ENCODE measurements around the gene SF3B4.
A peak's percentile ranks its signal among the peaks of the same experiment; 100 is the strongest.
"Not testable (repeated sequence)": the region's sequence is repeated elsewhere in the genome, so short reads cannot be mapped to it uniquely, and the experiment has no call there.

Gene SF3B4, protein sequence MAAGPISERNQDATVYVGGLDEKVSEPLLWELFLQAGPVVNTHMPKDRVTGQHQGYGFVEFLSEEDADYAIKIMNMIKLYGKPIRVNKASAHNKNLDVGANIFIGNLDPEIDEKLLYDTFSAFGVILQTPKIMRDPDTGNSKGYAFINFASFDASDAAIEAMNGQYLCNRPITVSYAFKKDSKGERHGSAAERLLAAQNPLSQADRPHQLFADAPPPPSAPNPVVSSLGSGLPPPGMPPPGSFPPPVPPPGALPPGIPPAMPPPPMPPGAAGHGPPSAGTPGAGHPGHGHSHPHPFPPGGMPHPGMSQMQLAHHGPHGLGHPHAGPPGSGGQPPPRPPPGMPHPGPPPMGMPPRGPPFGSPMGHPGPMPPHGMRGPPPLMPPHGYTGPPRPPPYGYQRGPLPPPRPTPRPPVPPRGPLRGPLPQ

DNA sequence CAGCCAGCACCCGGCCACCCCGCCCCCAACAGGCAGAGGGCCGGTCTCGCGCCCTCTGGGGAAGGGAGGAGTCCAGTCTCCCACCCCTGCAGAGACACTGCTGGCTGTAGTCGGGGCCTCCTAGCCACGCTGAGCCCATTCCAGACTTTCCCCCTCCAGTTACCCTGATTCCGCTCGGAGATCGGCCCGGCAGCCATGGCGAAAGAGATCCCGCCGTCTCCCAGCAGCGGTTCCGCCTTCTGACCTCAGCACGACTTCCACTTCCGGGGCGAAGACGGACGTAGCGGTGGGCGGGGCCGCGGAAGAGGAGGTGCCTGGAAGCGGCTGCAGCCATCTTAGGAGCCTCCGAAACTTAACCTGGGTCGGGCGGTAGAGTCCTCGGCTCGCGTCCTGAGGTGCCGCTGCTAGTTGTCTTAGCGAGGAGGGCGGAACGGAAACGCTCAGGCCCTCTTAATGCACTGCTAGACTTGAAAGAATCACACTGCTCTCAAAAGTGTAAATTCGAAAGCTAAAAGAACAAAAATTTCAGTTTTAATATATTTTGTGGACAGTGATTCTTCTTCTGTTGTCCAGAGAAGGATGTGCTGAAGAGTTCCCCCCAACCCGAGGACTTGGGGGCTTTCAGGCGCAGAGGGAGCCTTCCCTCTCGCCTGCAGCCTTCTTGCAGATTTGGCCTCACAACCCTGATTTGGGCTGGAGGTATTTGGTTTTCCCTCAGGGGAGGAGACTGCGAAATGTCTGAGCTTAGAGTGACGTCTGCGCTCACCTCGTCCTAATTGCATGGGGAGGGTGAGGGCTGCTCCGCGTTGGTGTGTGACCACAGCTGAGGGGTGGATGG lies at the start of gene SF3B4:
Gene SF3B4, minus strand, starts transcription at position 241 of the 838 bp plus-strand sequence. Its CDS starts 44 bp downstream, at position 197.
- DNase-seq, result peak; percentile 98

DNA sequence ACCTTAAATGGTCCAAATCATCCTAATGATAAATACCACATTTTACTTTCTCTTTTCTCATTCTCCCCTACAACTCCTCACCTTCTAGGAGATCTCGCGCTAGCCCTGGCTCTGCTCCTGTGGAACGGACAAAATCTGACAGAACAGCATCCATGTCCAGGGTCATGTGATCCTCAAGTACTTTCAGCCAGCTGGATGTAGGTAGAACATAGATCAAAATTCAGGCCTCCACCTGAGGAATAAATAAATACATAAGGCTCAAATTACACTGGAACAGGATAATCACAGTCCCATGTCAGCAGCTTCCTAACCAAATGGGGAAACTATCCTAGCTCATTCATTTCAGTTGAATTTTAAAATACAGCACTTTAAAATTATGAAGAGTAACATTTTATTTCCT lies 49.7 kb upstream of the SF3B4 start:
- DNase-seq, result no peak

DNA sequence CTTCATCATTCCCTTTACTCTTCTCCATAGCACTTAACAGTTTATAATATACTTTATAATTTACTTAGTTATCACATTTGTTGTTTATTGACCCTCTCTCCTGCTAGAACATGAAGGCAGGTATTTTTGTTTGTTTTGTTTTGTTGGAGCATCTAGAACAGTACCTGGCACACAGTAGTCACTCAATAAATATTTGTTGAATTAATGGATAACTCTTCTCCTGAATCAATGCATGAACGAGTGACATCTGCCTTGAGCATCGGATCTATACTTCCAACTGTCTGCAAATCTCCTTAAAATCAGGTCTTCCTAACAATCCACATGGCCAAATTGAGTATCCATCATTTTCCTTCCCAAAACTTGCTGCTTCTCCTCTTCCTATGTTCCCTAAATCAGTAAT lies 44.9 kb upstream of the SF3B4 start:
- no peak for DNase-seq

DNA sequence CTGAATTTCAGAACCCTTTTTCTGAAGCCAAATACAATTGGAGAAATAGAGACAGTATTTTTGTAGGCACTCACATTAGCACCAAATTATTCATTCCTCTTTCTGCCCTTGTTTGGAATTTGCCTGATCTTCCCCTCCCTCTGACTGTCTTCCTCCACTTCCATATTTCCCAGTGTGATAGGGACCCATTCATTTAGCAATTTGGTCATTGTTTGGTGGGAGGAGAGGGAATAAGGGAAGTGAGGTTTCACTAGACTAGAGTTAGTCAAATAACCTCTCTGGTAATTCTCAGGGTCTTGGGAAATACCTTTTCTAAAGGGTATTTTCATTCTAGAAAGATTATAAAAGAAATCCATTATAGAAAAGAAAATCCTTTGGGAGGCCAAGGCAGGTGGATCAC lies 40.0 kb upstream of the SF3B4 start:
- no peak for DNase-seq

DNA sequence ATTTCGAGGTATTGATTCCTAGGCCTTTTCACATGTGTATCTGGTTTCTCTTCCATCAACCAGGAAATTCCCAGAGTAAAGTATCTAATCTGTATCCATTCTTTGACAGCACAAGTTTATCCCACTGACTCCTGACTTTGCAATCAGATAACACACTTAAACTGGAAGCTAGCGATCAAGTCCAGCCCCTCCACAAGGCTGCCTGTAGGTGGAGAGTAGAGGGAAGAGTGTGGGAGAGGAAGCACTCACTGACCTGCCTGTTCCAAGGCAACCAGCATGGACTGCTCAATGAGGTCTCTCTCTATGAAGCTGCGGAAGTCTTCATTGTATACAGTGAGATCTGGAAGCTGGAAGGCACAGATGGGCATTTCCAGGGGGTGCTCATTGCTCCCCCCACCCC lies 39.4 kb upstream of the SF3B4 start:
- DNase-seq, result no peak

DNA sequence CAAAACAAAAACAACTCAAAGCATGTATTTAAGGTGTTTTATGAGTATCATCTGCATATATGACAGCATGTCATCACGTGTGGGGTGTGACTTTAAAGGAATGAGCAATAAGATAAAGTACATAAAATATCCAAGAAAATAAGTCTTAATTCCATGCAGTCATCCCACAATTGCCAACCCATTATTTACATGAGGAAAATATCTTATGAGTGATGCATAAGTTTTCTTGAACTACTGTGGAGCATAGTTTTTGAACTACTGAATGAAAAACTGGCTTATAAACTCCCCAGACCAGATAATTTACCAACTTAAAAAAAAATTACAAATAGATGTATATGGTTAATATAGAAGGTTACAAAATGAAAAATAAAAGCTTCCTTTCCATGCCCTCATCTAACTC lies 38.8 kb upstream of the SF3B4 start:
- no peak for DNase-seq

DNA sequence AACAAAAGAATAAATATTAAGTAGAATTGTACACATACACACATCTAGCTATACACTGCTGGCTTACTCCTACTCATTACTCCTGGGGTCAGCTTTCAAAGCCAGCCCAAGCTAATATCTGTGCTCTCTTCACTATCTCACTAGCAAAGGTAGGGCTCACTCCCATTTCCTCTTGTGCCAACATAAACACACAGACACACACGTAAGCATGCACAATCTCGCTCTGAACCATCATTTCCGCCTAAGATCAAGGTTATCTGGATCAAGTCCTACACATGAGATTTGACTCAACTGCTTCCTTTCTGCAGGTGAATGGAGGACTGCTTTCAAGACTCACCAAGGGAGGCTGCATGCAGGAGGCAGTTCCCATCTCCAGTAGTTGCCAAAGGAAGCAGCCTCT lies 37.8 kb upstream of the SF3B4 start:
- DNase-seq, result no peak

DNA sequence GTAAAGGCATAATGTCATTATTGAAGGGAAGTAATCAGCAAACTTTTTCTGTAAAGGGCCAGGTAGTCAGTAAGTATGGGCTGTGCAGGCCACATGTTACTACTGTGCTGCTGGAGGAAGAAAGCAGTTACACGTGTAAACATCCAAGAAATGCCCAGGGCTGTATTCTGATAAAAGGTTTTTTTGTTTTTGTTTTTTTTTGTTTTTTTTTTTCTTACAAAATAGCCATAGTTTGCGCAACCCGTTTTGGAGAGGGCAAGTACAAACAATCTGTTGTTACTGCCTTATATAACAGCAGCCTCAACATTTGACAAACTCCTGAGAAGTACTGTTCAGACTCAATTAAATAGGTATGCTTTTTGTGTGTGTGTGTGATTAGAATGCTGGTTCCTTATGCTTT lies 35.8 kb upstream of the SF3B4 start:
- DNase-seq, result no peak

DNA sequence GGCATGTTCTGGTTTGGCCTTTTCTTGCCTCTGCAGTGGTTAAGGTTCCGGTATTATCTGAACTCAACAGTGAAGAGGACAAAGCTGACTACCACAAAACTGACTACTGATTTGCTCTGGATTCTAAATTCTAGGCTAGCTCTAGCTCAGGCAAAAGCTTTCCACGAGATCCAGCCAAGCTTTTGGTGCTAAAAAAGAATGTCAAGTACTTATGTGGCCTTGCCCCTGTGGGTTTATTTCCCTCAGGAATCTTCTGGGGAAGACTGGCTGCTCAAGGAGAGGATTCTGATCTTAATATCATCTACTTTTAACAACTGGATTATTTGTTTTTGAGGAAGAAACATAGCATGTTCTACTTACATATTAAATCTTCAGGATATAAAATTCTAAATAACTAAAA lies 35.1 kb upstream of the SF3B4 start:
- no peak for DNase-seq

DNA sequence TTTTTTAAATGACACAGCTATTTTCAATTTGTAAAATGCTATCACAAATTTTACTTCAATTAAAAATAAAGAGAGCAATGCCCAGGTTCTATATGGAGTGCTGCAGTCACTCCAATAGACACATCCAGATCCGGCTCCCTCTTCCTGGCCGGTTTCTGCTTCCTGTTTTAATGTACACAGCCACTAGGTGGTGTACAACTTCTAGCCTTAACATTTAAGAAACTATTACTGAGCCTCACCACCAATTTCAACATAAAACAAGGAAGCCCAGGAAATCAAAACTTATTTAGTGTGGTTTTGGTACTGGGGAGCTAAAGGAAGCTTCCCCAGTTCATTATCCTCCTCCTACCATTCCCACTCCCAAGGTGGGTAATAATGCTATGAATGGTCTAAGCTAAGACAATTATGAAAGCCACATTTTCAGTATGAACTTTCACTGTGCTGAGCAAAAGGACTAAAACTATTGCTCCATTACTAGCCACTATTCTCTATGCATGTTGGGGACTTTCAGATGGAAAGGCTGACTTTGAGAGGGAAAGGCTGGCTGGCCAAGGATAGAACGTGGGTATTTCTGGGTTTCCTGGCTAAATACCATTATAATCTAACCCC lies 34.5 kb upstream of the SF3B4 start:
- peak; percentile 74 for DNase-seq

DNA sequence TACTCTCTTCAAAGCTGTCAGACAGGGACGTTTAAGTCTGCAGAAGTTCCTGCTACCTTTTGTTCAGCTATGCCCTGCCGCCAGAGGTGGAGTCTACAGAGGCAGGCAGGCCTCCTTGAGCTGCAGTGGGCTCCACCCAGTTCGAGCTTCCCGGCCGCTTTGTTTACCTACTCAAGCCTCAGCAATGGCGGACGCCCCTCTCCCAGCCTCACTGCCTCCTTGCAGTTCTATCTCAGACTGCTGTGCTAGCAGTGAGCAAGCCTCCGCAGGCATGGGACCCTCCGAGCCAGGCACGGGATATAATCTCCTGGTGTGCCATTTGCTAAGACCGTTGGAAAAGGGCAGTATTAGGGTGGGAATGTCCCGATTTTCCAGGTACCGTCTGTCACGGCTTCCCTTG lies 29.9 kb upstream of the SF3B4 start:
- DNase-seq, result not testable (repeated sequence)

DNA sequence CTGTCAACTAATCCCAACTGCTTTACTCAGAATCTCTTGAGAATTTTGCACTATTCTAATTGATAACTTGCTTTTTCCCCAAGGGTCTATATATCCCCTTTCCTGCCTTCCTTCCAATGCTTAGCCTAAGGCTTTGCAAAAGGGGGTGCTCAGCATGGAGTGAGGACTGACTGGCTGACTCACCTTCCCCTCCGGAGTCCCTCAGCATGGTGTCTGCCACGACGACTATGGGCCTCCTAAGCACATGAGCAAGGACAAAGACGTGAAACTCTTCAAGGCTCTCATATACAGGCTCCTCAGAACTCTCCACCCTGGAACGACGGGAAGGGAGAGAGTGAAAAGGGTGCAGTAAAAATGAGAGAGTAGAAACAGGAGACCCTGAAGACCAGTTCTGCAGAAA lies 22.3 kb upstream of the SF3B4 start:
- no peak for DNase-seq

DNA sequence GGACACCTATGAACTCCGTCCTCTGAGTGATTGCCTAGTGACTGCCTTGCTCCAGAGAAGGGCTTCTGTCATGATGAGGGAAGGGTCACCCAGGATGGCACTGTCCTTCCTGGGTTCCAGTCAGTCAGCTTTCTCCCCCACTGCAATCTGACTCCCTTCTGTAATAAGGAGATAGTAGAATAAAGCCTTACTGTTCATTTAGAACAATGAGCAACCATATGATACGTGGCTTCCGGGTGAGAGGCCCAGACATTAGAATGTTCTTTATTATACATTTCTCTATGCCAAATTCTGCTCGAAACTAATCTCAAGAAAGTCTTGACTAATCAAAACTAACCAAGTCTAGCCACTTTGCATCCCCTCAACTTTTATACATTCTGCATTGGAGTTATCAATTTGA lies 17.6 kb upstream of the SF3B4 start:
- no peak for DNase-seq

DNA sequence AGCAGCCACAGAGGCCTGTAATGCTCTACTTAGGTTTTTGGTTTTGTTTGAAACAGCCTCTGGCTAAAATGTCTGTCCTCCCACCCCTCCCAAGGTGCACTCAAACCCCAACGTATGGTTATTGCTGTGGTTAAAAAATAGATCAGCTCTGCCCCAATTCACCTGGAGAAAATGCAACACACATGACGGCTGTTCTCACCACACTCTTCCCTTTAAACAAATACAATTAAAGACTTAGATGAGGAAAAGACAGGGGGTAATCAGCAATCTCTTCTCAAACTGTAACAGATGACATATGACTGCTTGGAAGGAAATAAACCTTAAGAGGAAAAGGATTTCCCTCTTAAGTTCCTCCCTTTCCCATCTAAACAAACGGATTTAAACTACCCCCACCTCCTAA lies 15.3 kb upstream of the SF3B4 start:
- DNase-seq, result no peak

DNA sequence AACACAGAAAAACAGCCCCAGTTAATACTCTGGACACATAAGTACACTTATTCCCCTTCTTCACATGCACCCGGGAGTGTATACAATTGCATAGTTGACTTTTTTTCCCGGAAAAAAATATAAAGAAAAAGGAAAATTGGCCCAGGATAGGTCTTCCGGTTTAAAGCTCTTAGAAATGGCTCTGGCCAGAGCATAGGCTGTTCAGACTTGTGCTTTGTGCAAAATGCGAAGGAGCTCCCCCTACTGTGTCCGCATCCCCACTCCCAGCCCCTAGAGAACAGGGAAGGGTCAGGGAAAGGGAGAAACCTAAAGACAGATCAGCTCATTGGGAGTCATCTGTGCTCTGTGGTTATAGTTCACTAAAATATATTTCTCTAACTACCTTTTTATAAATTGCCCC lies 14.6 kb upstream of the SF3B4 start:
- DNase-seq, result no peak

DNA sequence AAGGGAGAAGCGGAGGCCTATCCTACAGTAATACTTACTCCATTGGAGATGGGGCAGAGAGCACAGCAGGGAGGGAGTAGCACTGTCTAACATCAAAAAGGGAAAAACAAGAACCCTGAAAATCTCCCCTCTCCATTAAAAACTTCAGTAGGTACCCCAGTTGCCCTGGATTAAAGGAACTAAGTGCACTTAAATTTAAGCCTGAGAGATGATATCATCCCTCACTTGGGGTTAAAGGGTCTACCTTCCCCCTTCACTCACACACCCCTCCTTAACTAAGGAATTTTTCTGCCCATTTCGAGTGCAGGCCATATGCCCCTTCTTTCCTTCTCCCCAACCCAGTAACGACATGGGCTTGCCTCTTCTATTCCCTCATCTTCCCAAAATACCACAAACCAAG lies 12.8 kb upstream of the SF3B4 start:
- no peak for DNase-seq

DNA sequence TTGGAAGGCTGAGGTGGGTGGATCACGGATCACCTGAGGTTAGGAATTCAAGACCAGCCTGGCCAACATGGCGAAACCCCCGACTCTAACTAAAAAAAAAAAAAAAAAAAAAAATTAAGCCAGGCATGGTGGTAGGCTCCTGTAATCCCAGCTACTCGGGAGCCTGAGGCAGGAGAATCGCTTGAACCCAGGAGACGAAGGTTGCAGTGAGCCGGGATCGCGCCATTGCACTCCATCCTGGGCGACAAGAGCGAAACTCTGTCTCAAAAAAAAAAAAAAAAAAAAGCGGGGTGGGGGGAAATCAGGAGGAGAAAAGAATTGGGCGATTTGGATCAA lies 11.0 kb upstream of the SF3B4 start:
- DNase-seq, result not testable (repeated sequence)

DNA sequence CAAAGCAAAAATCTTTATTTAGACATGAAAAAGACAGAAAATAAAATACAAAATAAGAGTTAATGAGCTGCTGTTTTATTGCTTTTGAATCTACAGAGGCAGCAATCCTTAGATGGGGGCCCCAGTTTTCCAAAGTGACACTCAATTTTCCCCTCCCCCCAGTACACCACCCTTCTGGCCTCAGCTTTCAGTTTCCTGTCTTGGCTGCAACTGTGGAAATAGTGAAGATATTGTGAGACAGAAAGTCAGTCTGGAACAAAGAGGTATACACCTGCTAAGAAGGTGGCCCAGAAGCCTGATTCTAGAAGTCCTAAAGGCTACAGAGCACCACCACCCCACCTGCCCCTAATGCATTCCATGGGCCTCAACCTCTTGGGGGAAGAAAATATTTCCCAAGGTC lies 10.2 kb upstream of the SF3B4 start:
- DNase-seq, result peak; percentile 51

DNA sequence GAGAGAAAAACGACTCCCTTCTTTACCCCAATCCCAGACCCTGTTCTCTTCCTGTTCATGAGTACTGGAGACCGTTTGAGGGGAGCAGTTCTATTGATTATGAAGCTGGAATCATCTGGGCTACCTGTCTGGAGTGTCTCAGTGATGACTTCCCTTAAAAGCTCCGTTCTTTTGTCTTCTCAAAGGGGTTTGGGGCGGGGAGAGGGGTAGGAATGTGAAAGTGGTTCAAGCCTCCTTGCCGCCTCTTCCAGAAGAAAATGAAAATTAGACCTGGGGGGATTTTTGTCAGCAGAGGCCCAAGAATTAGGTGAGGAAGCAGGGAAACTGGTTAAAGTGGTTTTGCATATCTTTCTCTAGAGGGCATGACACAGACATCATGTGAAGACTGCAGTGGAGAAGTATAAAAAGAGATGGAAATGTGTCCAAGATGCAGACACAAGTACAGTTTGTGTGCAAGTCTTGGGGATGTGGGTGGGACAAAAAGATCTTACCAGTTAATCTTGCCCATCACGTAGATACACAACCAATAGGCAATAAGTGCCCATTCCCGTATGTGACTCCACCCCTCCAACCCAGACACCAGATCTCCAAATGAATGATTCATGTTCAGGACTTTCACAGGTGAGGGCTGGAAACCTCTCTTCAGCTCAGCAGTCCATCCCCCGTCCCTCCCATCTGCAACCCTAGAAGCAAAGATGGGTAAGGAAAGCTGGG lies 9.5 kb upstream of the SF3B4 start:
- DNase-seq, result no peak

DNA sequence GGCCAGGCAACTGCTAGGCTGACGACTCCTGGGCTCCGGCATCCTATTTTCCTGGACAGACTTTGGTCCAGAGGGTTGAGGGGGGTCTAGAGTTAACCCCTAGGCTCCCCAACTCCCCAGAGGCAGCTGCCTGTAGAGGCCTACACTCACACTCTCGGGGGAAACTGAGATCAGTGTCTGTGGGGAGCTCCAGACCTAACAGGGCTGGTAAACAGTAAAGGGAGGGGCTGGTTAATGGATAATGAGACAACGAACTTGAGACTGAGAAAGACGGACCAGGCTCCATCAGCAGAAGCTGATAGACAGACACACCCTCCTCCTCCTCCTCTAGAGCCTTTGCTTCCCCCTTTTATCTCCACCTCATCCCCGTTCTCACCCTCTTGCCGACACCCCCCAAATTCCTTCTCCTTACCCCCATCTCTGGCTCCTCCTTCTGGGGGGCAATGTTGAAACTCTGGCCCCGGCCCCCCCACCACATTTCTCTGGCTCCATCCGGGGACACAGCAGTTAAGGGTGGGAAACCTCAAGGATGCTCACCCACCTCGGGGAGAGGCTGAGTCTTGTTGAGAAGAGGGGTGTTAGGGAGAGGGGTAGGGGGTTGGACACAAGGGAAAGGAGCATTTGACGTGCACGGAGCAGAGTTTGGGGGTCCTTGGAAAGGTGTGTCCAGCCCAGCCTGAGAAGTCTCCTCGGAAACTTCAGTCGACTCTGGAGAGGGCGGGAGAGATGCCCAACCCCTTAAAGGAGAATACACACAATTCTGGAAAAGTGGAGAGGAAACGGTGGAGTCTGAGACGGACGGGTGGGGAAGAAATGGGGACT lies 8.8 kb upstream of the SF3B4 start, which contains the start of gene MTMR11:
Gene MTMR11, minus strand, starts transcription at position 710 of the 822 bp plus-strand sequence. Its CDS starts 232 bp downstream, at position 478.
- no peak for DNase-seq

DNA sequence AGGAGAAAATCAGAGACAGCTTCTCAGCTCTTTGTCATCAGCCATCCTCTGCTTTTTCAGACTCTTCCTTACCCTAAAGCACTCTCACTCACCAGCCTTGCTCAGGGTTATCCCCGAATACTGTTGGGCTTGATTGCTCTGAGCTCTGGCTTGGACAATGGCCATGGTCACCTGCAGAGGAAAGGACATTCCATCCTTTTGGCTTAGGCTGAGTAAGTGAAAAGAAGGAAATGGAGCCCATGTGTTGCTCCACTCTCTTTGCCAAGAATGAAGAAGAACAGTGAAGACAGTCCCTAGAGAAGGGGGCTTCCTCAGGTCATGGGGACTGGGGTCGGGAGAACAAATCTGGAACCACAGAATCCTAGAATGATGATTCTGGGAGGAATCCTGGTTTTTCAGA lies 6.8 kb upstream of the SF3B4 start:
- DNase-seq, result no peak

DNA sequence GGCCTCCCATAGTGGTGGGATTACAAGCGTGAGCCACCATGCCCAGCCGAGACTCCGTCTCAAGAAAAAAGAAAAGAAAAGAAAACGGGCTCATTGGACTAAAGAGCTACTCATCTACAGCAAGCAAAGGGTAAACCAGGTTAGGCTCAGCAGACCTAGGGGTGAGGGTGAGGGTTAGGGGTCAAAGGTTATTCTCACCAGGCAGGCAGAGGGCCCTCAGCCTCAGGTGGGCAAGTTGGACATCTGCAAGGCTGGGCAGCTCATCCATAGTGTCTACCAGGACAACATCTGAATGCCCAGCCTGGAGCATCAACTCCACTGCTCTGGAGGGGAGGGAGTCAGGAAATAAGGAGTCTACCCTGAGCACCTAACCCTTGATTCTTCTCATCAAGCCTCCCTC lies 5.6 kb upstream of the SF3B4 start:
- no peak for DNase-seq

Measured in RPMI8226 (cell line).